ENCODE measurements around the gene RPS23.

The RPS23 gene

GRCh38 chr5:82298668-82299067, 20.5 kb upstream of the RPS23 start:
- Mint-ChIP-seq H3K9me3 (no peaks in the 10 kb centered on the region), H3K4me3 (no peak overlapping the region), H3K27ac (no peak overlapping the region), H3K27me3 (no peaks in the 10 kb centered on the region), H3K4me1 (ENCODE audit: low read depth) (no peaks in the 10 kb centered on the region), H3K36me3 (ENCODE audit: low read depth) (peaks cover 5% of the 10 kb centered on the region)

GRCh38 chr5:82297711-82298110, 19.6 kb upstream of the RPS23 start:
- Mint-ChIP-seq H3K4me3 (no peak overlapping the region), H3K27me3 (no peaks in the 10 kb centered on the region), H3K27ac (no peak overlapping the region), H3K9me3 (no peaks in the 10 kb centered on the region), H3K4me1 (ENCODE audit: low read depth) (no peaks in the 10 kb centered on the region), H3K36me3 (ENCODE audit: low read depth) (peaks cover 5% of the 10 kb centered on the region)

GRCh38 chr5:82296929-82297328, 18.8 kb upstream of the RPS23 start:
- H3K4me3 Mint-ChIP-seq, result no peak overlapping the region
- H3K27ac Mint-ChIP-seq, result no peak overlapping the region
- no peaks in the 10 kb centered on the region for H3K4me1 Mint-ChIP-seq (ENCODE audit: low read depth)
- peaks cover 5% of the 10 kb centered on the region for H3K36me3 Mint-ChIP-seq (ENCODE audit: low read depth)
- H3K9me3 Mint-ChIP-seq, result no peaks in the 10 kb centered on the region
- H3K27me3 Mint-ChIP-seq, result no peaks in the 10 kb centered on the region

GRCh38 chr5:82295959-82296531, 17.9 kb upstream of the RPS23 start:
- Mint-ChIP-seq H3K27me3 (no peaks in the 10 kb centered on the region), H3K4me1 (ENCODE audit: low read depth) (no peaks in the 10 kb centered on the region), H3K9me3 (no peaks in the 10 kb centered on the region), H3K36me3 (ENCODE audit: low read depth) (peaks cover 5% of the 10 kb centered on the region), H3K4me3 (no peak overlapping the region), H3K27ac (no peak overlapping the region)

- Mint-ChIP-seq H3K9me3 (no peaks in the 10 kb centered on the region), H3K27ac (no peak overlapping the region), H3K4me1 (ENCODE audit: low read depth) (no peaks in the 10 kb centered on the region), H3K36me3 (ENCODE audit: low read depth) (peaks cover 5% of the 10 kb centered on the region), H3K4me3 (no peak overlapping the region), H3K27me3 (no peaks in the 10 kb centered on the region)
Measured at GRCh38 chr5:82295144-82295543, 17.0 kb upstream of the RPS23 start.

GRCh38 chr5:82291420-82291819, 13.3 kb upstream of the RPS23 start:
- H3K36me3 Mint-ChIP-seq (ENCODE audit: low read depth), result no peaks in the 10 kb centered on the region
- no peak overlapping the region for H3K4me3 Mint-ChIP-seq
- H3K27ac Mint-ChIP-seq, result no peak overlapping the region
- no peaks in the 10 kb centered on the region for H3K9me3 Mint-ChIP-seq
- no peaks in the 10 kb centered on the region for H3K27me3 Mint-ChIP-seq
- H3K4me1 Mint-ChIP-seq (ENCODE audit: low read depth), result no peaks in the 10 kb centered on the region

GRCh38 chr5:82290908-82291307, 12.8 kb upstream of the RPS23 start:
- no peaks in the 10 kb centered on the region for H3K36me3 Mint-ChIP-seq (ENCODE audit: low read depth)
- H3K4me3 Mint-ChIP-seq, result no peak overlapping the region
- no peak overlapping the region for H3K27ac Mint-ChIP-seq
- no peaks in the 10 kb centered on the region for H3K4me1 Mint-ChIP-seq (ENCODE audit: low read depth)
- no peaks in the 10 kb centered on the region for H3K27me3 Mint-ChIP-seq
- no peaks in the 10 kb centered on the region for H3K9me3 Mint-ChIP-seq

- Mint-ChIP-seq H3K36me3 (ENCODE audit: low read depth) (peaks cover under 1% of the 10 kb centered on the region), H3K9me3 (no peaks in the 10 kb centered on the region), H3K4me1 (ENCODE audit: low read depth) (peaks cover 3% of the 10 kb centered on the region), H3K27ac (no peak overlapping the region), H3K27me3 (no peaks in the 10 kb centered on the region), H3K4me3 (no peak overlapping the region)
Measured at GRCh38 chr5:82290005-82290404, 11.9 kb upstream of the RPS23 start.

- Mint-ChIP-seq H3K4me1 (ENCODE audit: low read depth) (peaks cover 3% of the 10 kb centered on the region), H3K27me3 (no peaks in the 10 kb centered on the region), H3K27ac (no peak overlapping the region), H3K36me3 (ENCODE audit: low read depth) (peaks cover 3% of the 10 kb centered on the region), H3K9me3 (no peaks in the 10 kb centered on the region), H3K4me3 (no peak overlapping the region)
Measured at GRCh38 chr5:82287625-82288024, 9.5 kb upstream of the RPS23 start.

GRCh38 chr5:82285206-82285605, 7.1 kb upstream of the RPS23 start:
- Mint-ChIP-seq H3K4me1 (ENCODE audit: low read depth) (peaks cover 18% of the 10 kb centered on the region), H3K36me3 (ENCODE audit: low read depth) (peaks cover 3% of the 10 kb centered on the region), H3K4me3 (no peak overlapping the region), H3K9me3 (no peaks in the 10 kb centered on the region), H3K27ac (no peak overlapping the region), H3K27me3 (no peaks in the 10 kb centered on the region)

- Mint-ChIP-seq H3K36me3 (ENCODE audit: low read depth) (peaks cover 3% of the 10 kb centered on the region), H3K27ac (no peak overlapping the region)
Measured at GRCh38 chr5:82283893-82284292, 5.7 kb upstream of the RPS23 start.

GRCh38 chr5:82278711-82279370, 687 bp upstream of the RPS23 start:
- no peaks in the 10 kb centered on the region for H3K27me3 Mint-ChIP-seq
- H3K9me3 Mint-ChIP-seq, result no peaks in the 10 kb centered on the region
- peak overlapping the region; percentile 99 for H3K27ac Mint-ChIP-seq
- peaks cover 61% of the 10 kb centered on the region for H3K4me1 Mint-ChIP-seq (ENCODE audit: low read depth)
- H3K36me3 Mint-ChIP-seq (ENCODE audit: low read depth), result peaks cover 44% of the 10 kb centered on the region
- H3K4me3 Mint-ChIP-seq, result peak overlapping the region; percentile 90

More at GRCh38 chr5:82283893-82284292, 5.7 kb upstream of the RPS23 start:
- Mint-ChIP-seq H3K27me3 (no peaks in the 10 kb centered on the region), H3K4me1 (ENCODE audit: low read depth) (peaks cover 28% of the 10 kb centered on the region), H3K9me3 (no peaks in the 10 kb centered on the region), H3K4me3 (no peak overlapping the region)

GRCh38 chr5:82277613-82277986, 554 bp downstream of the RPS23 start:
- Mint-ChIP-seq H3K4me3 (peak overlapping the region; percentile 90), H3K9me3 (no peaks in the 10 kb centered on the region), H3K27ac (peak overlapping the region; percentile 99), H3K4me1 (ENCODE audit: low read depth) (peaks cover 72% of the 10 kb centered on the region), H3K36me3 (ENCODE audit: low read depth) (peaks cover 55% of the 10 kb centered on the region), H3K27me3 (no peaks in the 10 kb centered on the region)

- Mint-ChIP-seq H3K4me3 (peak overlapping the region; percentile 90), H3K27ac (peak overlapping the region; percentile 99), H3K36me3 (ENCODE audit: low read depth) (peaks cover 59% of the 10 kb centered on the region), H3K27me3 (no peaks in the 10 kb centered on the region), H3K4me1 (ENCODE audit: low read depth) (peaks cover 75% of the 10 kb centered on the region), H3K9me3 (no peaks in the 10 kb centered on the region)
Measured at GRCh38 chr5:82276800-82277612, 1.1 kb downstream of the RPS23 start.

GRCh38 chr5:82275216-82275664, 2.9 kb downstream of the RPS23 start:
- peak overlapping the region; percentile 90 for H3K4me3 Mint-ChIP-seq
- no peaks in the 10 kb centered on the region for H3K27me3 Mint-ChIP-seq
- peaks cover 70% of the 10 kb centered on the region for H3K36me3 Mint-ChIP-seq (ENCODE audit: low read depth)
- H3K27ac Mint-ChIP-seq, result peak overlapping the region; percentile 90
- no peaks in the 10 kb centered on the region for H3K9me3 Mint-ChIP-seq
- H3K4me1 Mint-ChIP-seq (ENCODE audit: low read depth), result peaks cover 61% of the 10 kb centered on the region

Measured in stimulated activated naive CD8-positive, alpha-beta T cell treated with anti-CD3 and anti-CD28 coated beads, Interleukin-15, Interleukin-2, amounts not matched to agents 100 ng/mL and 50 ng/mL, for 24 hours (primary cell).